Tibial nerve (tissue), 4 donors: ENCODE measurements around the gene OTX1.

ENCODE experiments used
- EP300 ChIP-seq, 2 donors: sonication (generic); formaldehyde crosslinking; IDR thresholded peaks; one replicate each; pipeline ENCODE4 v1.6.1; 2017; ENCODE audit warnings: antibody characterized with exemption in 2 of 2, mild to moderate bottlenecking in 1 of 2
- TF ChIP-seq, protein P1 (sequence below), 5 experiments: fragments of 200-600 bp in 3 of 5; fragments of 450-650 bp in 2 of 5; sonication (generic) in 3 of 5; IDR thresholded peaks; one replicate each; pipeline ENCODE4 v1.5.1; 2016 to 2019; ENCODE audit warnings: antibody characterized with exemption in 5 of 5, mild to moderate bottlenecking in 3 of 5, moderate library complexity in 2 of 5

GRCh38 chr2:63046552-63046951, 4.1 kb upstream of the OTX1 start:
- TF ChIP-seq, protein P1, sequence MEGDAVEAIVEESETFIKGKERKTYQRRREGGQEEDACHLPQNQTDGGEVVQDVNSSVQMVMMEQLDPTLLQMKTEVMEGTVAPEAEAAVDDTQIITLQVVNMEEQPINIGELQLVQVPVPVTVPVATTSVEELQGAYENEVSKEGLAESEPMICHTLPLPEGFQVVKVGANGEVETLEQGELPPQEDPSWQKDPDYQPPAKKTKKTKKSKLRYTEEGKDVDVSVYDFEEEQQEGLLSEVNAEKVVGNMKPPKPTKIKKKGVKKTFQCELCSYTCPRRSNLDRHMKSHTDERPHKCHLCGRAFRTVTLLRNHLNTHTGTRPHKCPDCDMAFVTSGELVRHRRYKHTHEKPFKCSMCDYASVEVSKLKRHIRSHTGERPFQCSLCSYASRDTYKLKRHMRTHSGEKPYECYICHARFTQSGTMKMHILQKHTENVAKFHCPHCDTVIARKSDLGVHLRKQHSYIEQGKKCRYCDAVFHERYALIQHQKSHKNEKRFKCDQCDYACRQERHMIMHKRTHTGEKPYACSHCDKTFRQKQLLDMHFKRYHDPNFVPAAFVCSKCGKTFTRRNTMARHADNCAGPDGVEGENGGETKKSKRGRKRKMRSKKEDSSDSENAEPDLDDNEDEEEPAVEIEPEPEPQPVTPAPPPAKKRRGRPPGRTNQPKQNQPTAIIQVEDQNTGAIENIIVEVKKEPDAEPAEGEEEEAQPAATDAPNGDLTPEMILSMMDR (IDR thresholded peaks at IDR 0.05): no peak
- no peak for TF ChIP-seq EP300 (IDR thresholded peaks at IDR 0.05)
